ENCODE measurements around the gene PHF11.

The PHF11 gene

GRCh38 chr13:49569993-49570689 lies 74.4 kb downstream of the PHF11 start:
- no peak overlapping the region for H3K4me3 ChIP-seq (ENCODE audit: low read length)
- DNase-seq (ENCODE audit: low read depth): no peak
- TF ChIP-seq, protein P1, sequence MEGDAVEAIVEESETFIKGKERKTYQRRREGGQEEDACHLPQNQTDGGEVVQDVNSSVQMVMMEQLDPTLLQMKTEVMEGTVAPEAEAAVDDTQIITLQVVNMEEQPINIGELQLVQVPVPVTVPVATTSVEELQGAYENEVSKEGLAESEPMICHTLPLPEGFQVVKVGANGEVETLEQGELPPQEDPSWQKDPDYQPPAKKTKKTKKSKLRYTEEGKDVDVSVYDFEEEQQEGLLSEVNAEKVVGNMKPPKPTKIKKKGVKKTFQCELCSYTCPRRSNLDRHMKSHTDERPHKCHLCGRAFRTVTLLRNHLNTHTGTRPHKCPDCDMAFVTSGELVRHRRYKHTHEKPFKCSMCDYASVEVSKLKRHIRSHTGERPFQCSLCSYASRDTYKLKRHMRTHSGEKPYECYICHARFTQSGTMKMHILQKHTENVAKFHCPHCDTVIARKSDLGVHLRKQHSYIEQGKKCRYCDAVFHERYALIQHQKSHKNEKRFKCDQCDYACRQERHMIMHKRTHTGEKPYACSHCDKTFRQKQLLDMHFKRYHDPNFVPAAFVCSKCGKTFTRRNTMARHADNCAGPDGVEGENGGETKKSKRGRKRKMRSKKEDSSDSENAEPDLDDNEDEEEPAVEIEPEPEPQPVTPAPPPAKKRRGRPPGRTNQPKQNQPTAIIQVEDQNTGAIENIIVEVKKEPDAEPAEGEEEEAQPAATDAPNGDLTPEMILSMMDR (conservative IDR thresholded peaks at IDR 0.05; ENCODE audit: low read length): no peak

DNA sequence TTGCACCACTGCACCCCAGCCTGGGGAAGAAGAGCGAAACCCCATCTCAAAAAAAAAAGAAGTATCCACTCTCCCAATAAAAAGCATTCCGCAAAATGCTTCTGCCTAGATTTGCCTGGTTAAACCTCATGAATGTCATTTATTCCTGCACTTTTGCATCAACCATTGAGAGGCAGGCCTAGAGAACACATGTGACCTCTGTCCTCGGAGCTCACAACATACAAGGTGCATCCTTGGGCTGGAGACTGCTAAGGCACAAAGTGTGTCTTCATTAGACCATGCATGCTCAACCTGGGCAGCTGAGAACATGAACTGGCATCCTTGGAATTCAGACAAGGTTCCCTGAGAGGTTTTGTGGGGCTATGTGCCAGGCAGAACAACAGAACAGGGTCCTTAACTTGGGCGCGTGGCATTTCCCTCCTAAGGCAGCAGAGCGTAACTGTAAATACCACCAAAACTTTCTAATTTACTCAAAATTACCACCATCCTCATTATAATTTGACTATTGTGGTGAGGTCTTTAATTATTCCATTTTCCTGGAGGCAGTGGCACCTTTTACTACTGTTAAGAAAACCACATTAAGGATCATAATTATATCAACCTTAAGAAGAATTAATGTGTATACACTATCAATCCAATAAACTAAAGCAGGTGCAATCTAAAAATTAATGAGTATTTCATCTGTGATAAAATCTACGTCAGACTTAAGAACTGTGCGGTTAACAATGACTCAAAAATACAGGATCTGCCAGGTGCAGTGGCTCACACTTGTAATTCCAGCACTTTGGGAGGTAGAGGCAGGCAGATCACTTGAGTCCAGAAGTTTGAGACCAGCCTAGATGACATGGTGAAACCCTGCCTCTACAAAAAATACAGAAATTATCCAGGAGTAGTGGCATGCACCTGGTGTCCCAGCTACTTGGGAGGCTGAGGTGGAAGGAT lies 75.8 kb downstream of the PHF11 start:
- TF ChIP-seq, protein P1 (conservative IDR thresholded peaks at IDR 0.05; ENCODE audit: low read length): no peak
- no peak overlapping the region for H3K4me3 ChIP-seq (ENCODE audit: low read length)
- DNase-seq (ENCODE audit: low read depth): no peak

Data from AG10803 (cell line).